Gastrocnemius medialis (tissue), 4 donors: ENCODE measurements around the gene CD33. TPM values are rescaled to one million over a fixed set of nuclear protein-coding genes. Genes with fewer than 3 reads are reported as not detected.

Source experiments
- ATAC-seq, 2 donors: fragments of 150-250 bp; one replicate each; pipeline ENCODE4 v1.9.1; 2016
- DNase-seq, 2 donors: peaks; one replicate each; pipeline ENCODE4 v3.0.0-alpha.2; 2019
- H3K27ac ChIP-seq, 4 donors: fragments of 200-600 bp; sonication (generic); 1 replicate in 1 of 4; 2 replicates in 3 of 4; pipeline ENCODE4 v1.5.1; 2016 to 2018; ENCODE audit warnings: mild to moderate bottlenecking in 2 of 4, moderate library complexity in 1 of 4
- H3K27me3 ChIP-seq, 3 donors: fragments of 200-600 bp; sonication (generic) in 2 of 3; 1 replicate in 1 of 3; 2 replicates in 2 of 3; pipeline versions ENCODE4 v1.5.1 to v1.6.0; 2016 to 2019; ENCODE audit warnings: mild to moderate bottlenecking in 1 of 3, moderate library complexity in 1 of 3
- H3K36me3 ChIP-seq, 2 donors: fragments of 200-600 bp; sonication (generic) in 1 of 2; one replicate each; pipeline ENCODE4 v1.5.1; 2017 to 2018
- H3K4me1 ChIP-seq, 2 donors: fragments of 200-600 bp; sonication (generic) in 1 of 2; one replicate each; pipeline ENCODE4 v1.5.1; 2016 to 2017; ENCODE audit warnings: mild to moderate bottlenecking in 2 of 2
- H3K4me3 ChIP-seq, 4 donors: fragments of 200-600 bp; sonication (generic) in 3 of 4; 1 replicate in 1 of 4; 2 replicates in 3 of 4; pipeline ENCODE4 v1.5.1; 2016 to 2019; ENCODE audit warnings: mild to moderate bottlenecking in 2 of 4
- H3K9me3 ChIP-seq, 3 donors: fragments of 200-600 bp; sonication (generic) in 2 of 3; 1 replicate in 1 of 3; 2 replicates in 2 of 3; pipeline ENCODE4 v1.5.1; 2016 to 2019
- POLR2A ChIP-seq, 2 donors: fragments of 450-650 bp; IDR thresholded peaks; one replicate each; pipeline ENCODE4 v1.6.1; 2017; ENCODE audit warnings: antibody characterized with exemption in 2 of 2, mild to moderate bottlenecking in 2 of 2, moderate library complexity in 2 of 2
- in situ Hi-C, 4 donors: fragments of 200-750 bp; cut with MboI; loops; one replicate each; pipeline versions ENCODE4 v1.15.0 to v1.8.0; 2017; ENCODE audit warnings: low sequenced_read_pairs in 4 of 4
- intact Hi-C: fragments of 100-400 bp; cut with DNase I; formaldehyde crosslinking; loops from one replicate; pipeline ENCODE4 v1.15.1; 2023; ENCODE audit warnings: low total_unique reads
- total RNA-seq, 4 donors: library from RNA; depleted of rRNA; stranded (reverse); fragments of >200 nt; gene quantifications; one replicate each; pipeline versions ENCODE4 v1.1.0 to v1.2.3, GENCODE V29; 2016
- TF ChIP-seq, protein P1 (sequence below), 5 experiments: fragments of 450-650 bp in 3 of 5; fragments of 200-600 bp in 2 of 5; sonication (generic) in 2 of 5; IDR thresholded peaks in 4 of 5; conservative IDR thresholded peaks in 1 of 5; 1 replicate in 4 of 5; 2 replicates in 1 of 5; pipeline ENCODE4 v1.5.1; 2016 to 2019; ENCODE audit warnings: antibody characterized with exemption in 5 of 5, mild to moderate bottlenecking in 3 of 5, moderate library complexity in 3 of 5

The CD33 gene
- total RNA-seq, 4 donors from 2014 or later, result 0.71 to 2.3 (median 2.1) TPM; not detected in 1

DNA sequence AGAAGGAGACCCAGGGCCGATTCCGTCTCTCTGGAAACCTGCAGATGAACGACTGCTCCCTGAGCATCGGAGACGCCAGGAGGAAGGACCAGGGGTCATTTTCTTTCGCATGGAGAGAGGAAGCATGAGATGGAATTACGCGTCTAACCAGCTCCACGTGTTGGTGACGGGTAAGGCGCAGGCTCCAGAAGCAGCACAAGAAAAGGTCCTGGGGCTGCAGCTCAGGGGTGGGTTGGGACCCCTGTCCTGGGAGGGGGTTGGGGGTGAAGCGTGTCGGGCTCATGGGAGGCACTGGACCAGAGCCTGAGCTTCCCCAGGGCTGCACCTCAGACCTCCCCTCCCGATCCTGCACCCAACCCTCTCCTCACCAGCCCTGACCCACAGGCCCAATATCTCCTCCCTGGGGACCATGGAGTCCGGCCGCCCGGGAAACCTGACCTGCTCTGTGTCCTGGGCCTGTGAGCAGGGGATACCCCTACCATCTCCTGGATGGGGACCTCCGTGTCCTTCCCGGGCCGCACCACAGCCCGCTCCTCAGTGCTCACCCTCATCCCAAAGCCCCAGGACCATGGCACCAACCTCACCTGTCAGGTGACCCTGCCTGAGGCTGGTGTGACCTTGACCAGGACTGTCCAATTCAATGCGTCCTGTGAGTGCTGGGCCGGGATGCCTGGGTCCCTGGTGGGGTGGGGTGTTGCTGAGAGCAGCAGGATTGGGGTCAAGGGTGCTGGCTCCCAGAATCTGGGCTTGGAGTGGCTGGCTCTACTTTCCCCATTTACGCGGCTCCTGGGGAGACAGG, 39.6 kb upstream of the CD33 start:
- DNase-seq, result no peak
- intact Hi-C loops (no loop called here), in situ Hi-C loops (no loop called here)
- H3K4me3 ChIP-seq, result no peak overlapping the region
- no peaks in the 10 kb centered on the region for H3K27me3 ChIP-seq
- no peak for TF ChIP-seq POLR2A (IDR thresholded peaks at IDR 0.05)
- TF ChIP-seq, protein P1, sequence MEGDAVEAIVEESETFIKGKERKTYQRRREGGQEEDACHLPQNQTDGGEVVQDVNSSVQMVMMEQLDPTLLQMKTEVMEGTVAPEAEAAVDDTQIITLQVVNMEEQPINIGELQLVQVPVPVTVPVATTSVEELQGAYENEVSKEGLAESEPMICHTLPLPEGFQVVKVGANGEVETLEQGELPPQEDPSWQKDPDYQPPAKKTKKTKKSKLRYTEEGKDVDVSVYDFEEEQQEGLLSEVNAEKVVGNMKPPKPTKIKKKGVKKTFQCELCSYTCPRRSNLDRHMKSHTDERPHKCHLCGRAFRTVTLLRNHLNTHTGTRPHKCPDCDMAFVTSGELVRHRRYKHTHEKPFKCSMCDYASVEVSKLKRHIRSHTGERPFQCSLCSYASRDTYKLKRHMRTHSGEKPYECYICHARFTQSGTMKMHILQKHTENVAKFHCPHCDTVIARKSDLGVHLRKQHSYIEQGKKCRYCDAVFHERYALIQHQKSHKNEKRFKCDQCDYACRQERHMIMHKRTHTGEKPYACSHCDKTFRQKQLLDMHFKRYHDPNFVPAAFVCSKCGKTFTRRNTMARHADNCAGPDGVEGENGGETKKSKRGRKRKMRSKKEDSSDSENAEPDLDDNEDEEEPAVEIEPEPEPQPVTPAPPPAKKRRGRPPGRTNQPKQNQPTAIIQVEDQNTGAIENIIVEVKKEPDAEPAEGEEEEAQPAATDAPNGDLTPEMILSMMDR (IDR thresholded peaks at IDR 0.05 in 4 of 5, conservative IDR thresholded peaks at IDR 0.05 in 1 of 5), result no peak
- no peaks in the 10 kb centered on the region for H3K9me3 ChIP-seq
- no peaks in the 10 kb centered on the region for H3K4me1 ChIP-seq
- H3K36me3 ChIP-seq, result no peaks in the 10 kb centered on the region
- no peak for ATAC-seq
- no peak overlapping the region for H3K27ac ChIP-seq

DNA sequence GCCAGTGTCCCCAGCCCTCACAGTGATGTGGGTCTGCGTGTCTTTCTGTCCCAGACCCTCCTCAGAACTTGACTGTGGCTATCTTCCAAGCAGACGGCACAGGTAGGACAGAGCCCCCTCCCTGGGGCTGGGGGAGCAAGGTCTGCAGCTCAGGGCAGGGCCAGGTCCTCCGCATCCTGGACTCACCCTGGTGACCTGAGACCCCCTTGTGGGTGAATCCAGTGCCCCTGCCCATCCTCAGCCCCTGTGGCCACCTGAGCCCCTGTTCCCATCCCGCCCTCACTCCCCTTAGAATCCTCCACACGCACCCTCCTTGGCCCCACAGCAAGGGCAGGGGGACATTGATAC, 39.0 kb upstream of the CD33 start:
- Histone ChIP-seq H3K4me1 (no peaks in the 10 kb centered on the region), H3K27me3 (no peaks in the 10 kb centered on the region), H3K9me3 (no peaks in the 10 kb centered on the region), H3K27ac (no peak overlapping the region), H3K4me3 (no peak overlapping the region), H3K36me3 (no peaks in the 10 kb centered on the region)
- intact Hi-C loops, result no loop called here
- TF ChIP-seq, protein P1 (IDR thresholded peaks at IDR 0.05 in 4 of 5, conservative IDR thresholded peaks at IDR 0.05 in 1 of 5), result no peak
- no peak for TF ChIP-seq POLR2A (IDR thresholded peaks at IDR 0.05)
- DNase-seq (no peak), ATAC-seq (no peak)
- in situ Hi-C loops, result no loop called here

DNA sequence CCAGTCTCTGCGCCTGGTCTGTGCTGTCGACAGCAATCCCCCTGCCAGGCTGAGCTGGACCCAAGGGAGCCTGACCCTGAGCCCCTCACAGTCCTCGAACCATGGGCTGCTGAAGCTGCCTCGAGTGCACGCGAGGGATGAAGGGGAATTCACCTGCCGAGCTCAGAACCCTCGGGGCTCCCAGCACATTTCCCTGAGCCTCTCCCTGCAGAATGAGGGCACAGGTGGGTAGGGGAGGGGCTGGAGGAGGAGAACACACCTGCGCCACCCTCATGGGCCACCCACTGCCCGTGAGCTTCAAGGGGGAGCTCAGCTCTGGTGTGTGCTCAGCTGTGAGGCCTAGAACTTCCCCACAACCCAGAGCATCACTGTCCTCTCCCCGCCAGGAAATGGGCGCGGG, 38.6 kb upstream of the CD33 start:
- TF ChIP-seq, protein P1 (IDR thresholded peaks at IDR 0.05 in 4 of 5, conservative IDR thresholded peaks at IDR 0.05 in 1 of 5), result no peak
- TF ChIP-seq POLR2A (IDR thresholded peaks at IDR 0.05), result no peak
- in situ Hi-C loops, result no loop called here
- intact Hi-C loops, result no loop called here
- Histone ChIP-seq H3K36me3 (no peaks in the 10 kb centered on the region), H3K27me3 (no peaks in the 10 kb centered on the region), H3K27ac (no peak overlapping the region), H3K4me3 (no peak overlapping the region), H3K9me3 (no peaks in the 10 kb centered on the region), H3K4me1 (no peaks in the 10 kb centered on the region)
- no peak for DNase-seq
- no peak for ATAC-seq

DNA sequence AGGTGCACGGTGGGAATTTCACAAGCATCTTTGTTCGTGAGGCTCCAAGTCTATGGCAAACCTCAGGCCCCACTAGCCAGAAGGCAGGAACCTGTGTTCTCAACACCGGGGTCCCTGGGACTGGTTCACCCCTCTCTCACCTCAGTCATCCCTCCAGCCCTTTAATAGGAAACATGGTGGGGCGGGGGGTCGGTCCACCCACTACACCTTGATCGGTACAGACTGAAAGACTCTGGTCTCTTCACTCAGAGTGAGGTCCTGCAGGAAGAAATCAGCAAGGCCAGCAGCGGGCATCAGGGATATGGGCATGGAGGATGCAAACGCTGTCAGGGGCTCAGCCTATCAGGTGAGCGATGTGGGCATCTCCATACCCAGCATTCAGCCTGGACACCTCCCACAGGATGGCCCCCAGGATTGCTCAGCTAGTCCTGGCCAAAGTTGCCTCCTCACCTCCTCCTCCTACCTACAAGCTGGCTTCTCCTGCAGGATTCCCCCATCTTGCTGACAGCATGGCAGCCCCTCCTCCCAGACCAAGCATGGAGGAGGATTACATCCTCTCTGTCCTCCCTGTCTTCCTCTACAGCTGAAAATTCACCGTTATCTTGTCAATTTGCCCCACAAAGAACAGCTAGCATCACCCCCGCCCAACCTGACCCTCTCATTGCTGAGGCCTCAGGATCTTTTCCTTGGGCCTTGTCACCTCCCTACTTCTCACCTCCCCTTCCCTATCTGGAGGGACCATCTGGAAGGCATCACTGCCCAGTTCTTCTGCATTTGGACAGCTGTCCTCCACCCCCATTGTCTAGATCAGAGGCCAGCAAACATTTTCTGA, 37.3 kb upstream of the CD33 start:
- Histone ChIP-seq H3K9me3 (no peaks in the 10 kb centered on the region), H3K27ac (no peak overlapping the region), H3K27me3 (no peaks in the 10 kb centered on the region), H3K4me3 (no peak overlapping the region), H3K36me3 (no peaks in the 10 kb centered on the region), H3K4me1 (no peaks in the 10 kb centered on the region)
- DNase-seq (no peak), ATAC-seq (no peak)
- TF ChIP-seq, protein P1 (IDR thresholded peaks at IDR 0.05 in 4 of 5, conservative IDR thresholded peaks at IDR 0.05 in 1 of 5), result no peak
- TF ChIP-seq POLR2A (IDR thresholded peaks at IDR 0.05), result no peak
- in situ Hi-C loops (no loop called here), intact Hi-C loops (no loop called here)
